ENCODE results near the gene RAB11B.
"Not testable (repeated sequence)": the region's sequence is repeated elsewhere in the genome, so short reads cannot be mapped to it uniquely, and the experiment has no call there.

RAB11B gene

DNA sequence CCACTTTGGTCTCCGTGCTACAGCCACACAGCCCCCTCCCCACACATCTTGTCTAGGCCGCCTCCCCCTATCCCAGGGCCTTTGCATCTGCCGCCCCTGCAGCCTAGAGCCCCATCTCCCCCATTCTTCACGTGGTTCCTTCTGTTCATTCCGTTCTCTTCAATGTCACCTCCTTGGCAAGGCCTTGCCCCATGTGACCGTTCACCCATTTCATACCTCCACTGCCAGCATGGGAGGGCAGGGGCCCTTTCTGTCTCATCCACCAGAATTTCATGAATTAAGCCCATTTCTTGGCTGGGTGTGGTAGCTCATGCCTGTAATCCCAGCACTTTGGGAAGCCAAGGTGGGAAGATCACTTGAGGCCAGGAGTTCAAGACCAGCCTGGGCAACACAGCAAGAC, 38.9 kb downstream of the RAB11B start:
- DNase-seq (ENCODE audit: low read depth in 1 of 2, low spot score in 1 of 2), result no peak

DNA sequence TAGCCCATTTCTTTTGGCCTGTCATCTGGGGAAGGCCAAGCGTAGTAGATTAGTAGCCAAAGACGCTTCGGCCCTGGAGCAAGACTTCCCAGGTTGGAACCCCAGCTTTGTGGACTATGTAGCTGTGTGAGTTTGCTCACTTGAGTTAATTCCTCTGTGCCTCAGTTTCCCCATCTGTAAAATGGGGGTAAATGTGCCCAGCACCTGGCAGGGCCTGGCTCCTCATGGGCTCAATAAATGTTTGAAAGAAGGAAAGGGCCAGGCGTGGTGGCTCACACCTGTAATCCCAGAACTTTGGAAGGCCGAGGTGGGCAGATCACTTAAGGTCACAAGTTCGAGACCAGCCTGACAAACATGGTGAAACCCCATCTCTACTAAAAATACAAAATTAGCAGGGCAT, 39.7 kb downstream of the RAB11B start:
- no peak for DNase-seq (ENCODE audit: low read depth in 1 of 2, low spot score in 1 of 2)

DNA sequence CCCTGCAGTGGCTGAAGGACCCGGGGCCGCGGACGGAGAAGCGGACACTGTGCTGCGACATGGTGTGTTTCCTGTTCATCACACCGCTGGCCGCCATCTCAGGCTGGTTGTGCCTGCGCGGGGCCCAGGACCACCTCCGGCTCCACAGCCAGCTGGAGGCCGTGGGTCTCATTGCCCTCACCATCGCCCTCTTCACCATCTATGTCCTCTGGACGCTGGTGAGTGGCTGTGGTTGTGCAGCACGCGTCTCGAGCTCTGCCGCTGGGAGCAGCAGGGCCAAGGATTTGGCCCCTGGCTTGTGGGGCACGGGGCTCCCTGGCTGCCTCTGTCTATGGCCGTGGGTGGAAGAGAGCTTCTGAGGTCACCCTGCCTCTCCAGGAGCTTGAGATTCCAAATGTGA, 40.5 kb downstream of the RAB11B start:
- DNase-seq (ENCODE audit: low read depth in 1 of 2, low spot score in 1 of 2), result no peak

DNA sequence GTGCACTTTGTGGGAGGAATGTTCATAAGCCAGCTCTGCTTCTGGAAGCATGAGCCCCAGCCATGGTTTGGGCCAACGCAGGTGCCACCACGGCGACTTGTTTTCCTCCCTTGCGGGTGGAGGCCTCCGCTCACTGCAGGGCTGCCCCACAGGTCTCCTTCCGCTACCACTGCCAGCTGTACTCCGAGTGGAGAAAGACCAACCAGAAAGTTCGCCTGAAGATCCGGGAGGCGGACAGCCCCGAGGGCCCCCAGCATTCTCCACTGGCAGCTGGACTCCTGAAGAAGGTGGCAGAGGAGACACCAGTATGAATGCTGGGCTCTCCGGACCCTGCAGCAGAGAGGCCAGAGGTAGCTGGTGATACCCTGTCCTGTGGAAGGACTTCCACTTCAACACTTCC, 48.1 kb downstream of the RAB11B start:
- DNase-seq (ENCODE audit: low read depth in 1 of 2, low spot score in 1 of 2), result no peak

DNA sequence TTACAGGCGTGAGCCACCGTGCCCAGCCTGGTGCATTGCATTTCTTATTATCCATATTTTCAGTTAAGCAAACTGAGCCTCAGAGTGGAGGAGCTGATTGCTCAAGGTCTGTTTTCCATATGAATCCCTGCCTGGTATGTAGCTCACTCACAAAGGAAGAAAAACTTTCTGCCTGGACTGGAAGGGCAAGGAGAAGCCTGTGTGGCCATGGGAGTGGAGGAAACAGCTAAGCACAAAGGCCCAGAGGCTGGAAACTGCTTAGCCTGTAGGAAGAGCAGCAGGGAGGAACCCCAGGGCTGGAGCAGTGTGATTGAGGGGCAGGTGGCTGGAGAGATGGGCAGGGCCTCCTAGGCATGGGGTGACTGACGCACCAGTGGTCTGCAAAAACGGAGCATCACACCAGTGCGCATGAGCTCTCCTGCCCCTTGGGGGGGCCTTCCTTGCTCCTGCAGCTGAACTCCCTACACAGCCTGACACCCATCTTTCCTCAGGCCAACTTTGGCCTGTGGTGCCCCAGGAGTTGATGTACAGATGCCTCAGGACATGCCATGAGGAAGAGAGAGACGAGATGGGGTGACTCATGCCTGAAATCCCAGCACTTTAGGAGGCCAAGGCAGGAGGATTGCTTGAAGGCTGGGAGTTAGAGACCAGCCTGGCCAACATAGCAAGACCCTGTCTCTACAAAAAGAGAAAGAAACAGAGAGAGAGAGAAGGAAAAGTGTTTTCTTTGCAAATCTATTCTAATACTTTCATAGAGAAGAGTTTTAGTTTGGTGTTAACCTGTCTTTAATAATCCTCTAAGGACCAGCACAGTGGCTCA, 51.8 kb downstream of the RAB11B start:
- DNase-seq (ENCODE audit: low read depth in 1 of 2, low spot score in 1 of 2), result no peak

DNA sequence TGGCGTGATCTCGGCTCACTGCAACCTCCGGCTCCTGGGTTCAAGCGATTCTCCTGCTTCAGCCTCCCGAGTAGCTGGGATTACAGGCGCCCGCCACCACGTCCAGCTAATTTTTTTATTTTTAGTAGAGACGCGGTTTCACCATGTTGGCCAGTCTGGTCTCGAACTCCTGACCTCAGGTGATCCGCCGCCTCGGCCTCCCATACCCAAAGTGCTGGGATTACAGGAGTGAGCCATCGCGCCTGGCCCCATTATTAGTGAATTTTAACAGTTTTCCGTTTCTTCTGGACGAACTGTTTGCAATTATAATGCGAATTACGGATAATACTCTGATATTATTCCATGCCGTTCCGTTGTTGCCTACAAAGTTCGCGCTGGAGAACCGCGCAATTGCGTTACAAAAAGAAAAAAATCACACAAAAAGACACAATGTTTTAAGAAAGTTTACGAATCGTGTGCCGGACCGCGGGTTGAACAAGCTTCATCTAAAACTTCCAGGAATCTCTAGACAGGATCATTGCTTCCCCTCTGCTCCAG, 54.0 kb downstream of the RAB11B start:
- DNase-seq (ENCODE audit: low read depth in 1 of 2, low spot score in 1 of 2), result not testable (repeated sequence)

DNA sequence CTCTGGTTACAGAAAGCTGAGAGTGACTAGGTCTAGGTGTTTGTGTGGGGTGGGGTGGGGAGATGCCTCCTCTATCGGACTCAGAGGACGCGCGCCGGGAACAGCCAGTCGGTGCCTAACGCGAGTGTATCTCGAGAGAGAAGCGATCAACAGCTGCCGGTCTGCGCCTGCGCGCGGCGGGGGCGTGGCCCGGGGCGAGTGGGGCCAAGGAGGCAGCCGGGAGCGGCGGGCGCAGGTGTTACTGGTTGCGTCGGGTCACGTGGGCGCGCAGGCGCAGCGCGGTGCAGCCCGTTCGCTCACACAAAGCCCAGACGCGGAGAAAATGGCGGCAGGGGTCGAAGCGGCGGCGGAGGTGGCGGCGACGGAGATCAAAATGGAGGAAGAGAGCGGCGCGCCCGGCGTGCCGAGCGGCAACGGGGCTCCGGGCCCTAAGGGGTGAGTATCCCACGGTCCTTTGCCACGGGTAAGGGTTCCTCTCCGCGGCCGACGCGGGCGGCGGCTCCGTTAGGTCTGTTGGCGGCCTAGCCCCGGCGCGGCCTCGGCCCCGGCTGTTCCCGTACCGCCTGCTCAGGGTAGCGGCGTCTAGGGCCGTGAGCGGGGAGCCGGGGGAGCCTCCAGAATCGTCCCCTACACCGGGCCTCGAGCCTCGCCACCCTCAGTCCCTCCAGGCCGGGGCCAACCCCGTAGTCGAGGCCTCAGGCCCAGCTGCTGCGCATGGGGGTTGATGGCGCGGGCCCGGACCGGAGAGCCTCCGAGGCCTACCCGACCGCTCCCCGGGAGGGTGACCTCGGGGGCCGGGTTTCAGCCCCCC, 54.7 kb downstream of the RAB11B start, which contains the start of gene HNRNPM:
TSS of gene HNRNPM (plus strand) at position 299 of the 811 bp plus-strand sequence. CDS start at position 323, 24 bp downstream.
- DNase-seq (ENCODE audit: low read depth in 1 of 2, low spot score in 1 of 2), result peak; percentile 100

DNA sequence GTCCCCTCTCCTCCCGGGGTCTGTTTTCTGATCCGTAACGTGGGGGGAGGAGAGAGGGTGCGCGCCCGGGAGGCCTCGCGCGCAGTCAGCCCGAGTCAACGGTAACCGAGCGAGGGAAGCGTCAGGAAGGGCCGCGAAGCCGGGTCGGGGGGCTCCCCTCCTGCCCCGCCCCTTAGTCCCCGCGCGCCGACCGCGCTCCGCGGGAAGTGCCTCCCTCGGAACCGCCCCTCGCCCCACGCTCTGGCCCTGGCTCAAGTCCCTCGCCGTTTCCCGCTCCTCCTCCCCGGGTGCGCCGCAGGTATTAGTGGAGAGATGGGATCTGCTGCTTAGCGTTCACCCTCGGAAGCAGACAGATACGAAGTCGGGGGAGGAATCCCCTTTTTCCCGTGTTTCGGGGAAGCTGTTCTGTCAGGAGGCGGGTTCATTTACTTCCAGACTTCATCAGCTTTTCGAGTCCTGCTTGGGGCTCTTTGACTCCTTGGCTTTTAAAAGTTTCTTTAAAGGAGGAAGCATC, 55.4 kb downstream of the RAB11B start:
- peak; percentile 2 to 18 for DNase-seq (ENCODE audit: low read depth in 1 of 2, low spot score in 1 of 2)

DNA sequence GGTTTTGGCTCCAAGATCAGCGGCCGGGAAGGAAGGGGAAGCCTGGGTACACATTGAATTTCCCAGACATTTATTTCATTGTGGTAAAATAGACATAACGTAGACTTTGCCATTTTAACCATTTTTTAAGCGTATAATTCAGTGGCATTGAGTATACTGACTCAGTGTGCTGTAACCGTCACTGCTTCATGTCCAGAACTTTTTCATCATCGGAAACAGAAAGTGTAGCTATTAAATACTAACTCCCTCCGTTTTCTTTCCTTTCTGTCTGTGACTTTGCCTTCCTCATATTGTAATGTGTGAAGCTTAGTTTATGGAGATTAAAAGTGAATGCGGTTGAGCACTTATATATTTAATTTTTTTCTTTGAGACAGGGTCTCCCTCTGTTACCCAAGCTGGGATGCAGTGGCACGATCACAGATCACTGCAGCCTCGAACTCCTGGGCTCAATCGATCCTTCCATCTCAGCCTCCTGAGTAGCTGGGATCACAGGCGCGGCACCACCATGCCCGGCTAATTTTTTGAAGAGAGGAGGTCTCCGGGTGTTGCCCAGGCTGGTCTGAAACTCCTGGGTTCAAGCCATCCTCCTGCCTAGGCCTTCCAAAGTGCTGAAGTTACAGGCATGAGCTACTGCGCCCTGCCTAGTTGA, 56.0 kb downstream of the RAB11B start:
- no peak for DNase-seq (ENCODE audit: low read depth in 1 of 2, low spot score in 1 of 2)

DNA sequence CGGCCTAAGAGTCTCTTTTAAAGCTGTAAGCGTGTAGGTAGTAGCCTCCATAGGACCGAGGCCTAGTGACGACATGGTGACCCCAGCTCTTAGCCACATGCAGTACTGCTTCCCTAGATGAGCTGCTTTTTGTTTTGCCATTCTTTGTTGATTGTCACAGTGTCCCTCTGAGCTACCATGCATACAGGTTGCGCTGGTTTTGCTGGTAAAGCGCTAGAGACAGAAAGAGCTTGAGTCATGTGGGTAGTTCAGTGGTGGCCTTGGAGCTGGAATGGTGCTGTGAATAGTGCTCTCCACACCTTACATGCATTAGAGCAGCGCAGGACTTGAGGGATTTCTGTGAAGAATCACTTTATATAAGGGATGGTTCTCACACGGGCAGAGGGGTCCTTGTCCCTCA, 59.7 kb downstream of the RAB11B start:
- no peak for DNase-seq (ENCODE audit: low read depth in 1 of 2, low spot score in 1 of 2)

DNA sequence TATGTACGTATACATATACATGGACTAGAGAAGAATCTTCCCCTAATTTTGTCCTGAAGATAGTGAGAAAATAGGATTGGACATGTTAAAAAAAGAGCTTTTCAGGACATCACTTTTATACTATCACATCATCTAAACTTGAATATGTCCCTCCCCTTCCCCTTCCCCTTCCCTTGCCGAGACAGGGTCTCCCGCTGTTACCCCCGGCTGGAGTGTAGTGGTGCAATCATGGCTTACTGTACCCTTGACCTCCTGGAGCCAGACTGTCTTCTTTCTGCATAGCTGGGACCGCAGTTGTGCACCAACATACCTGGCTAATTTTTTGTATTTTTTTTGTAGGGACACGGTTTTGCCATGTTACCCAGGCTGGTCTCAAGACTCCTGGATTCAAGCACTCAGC, 61.2 kb downstream of the RAB11B start:
- no peak for DNase-seq (ENCODE audit: low read depth in 1 of 2, low spot score in 1 of 2)

DNA sequence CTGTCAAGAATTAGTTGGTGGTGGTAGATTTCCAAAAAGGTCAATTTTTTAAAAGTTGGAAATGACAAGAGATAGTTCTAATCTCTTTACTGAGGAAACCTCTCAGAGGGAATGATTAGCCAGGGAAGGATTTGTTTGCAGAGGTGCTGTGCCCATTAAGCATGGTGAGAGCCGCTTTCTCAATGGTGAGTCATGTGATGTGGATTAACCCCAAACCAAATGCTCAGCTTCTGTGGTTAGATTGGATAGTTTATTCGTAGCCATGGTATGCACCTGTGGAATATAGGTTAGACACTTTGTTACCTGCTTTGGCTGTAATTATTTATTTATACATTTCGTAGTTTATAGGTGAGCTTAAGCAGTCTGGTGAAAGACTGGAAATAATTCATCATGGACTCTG, 61.7 kb downstream of the RAB11B start:
- DNase-seq (ENCODE audit: low read depth in 1 of 2, low spot score in 1 of 2), result no peak

DNA sequence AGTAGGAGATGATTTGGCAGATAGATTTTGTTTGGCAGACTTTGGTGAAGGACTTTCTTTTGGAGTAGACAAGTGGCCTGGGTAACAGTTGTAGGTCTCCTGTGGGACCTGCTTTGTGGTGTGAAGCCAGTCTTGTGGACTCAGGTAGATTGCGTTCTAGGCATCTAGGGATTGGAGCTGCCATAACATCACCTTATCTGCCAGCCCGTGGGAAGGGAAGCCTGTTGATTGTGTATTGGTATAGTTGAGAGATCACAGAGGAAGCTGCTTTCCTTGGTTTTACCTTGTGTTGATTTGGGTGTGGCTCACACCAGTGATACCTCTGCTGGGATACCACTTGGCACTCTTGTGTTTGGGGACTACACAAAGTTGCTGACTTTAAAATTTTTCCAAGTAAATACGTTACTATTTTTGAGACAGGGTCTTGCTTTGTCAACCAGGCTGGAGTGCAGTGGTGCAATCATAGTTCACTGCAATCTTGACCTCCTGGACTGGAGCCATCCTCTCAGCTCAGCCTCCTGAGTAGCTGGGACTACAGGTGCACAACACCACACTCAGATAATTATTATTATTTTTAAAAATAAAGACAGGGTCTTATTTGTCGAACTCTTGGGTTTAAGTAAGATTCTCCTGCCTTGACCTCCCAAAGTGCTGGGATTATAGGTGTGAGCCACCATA, 62.4 kb downstream of the RAB11B start:
- no peak for DNase-seq (ENCODE audit: low read depth in 1 of 2, low spot score in 1 of 2)

DNA sequence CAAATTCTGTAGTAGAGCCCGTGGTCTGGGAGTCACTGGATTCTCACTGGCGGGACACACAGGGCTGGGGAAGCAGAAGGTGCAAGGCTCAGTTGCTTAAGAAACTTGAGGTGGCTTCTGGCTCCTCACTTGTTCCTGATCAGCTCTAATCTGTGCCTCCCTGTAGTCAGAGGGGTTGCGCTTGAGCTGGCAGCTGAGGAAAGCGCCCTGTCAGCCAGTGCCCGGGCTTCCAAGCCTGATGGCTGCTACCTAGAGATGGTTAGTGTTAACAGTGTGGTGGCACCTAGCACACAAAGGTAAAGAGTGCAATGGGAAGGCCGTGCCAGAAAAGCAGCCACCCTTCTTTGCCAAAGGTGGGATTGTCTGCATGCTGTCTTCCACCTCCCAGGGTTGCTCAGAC, 63.5 kb downstream of the RAB11B start:
- no peak for DNase-seq (ENCODE audit: low read depth in 1 of 2, low spot score in 1 of 2)
